LNCaP clone FGC (cell line): Measurements from ENCODE around the gene KPNA1.

Experiments used
- DNase-seq: peaks from one replicate; pipeline ENCODE4 v3.0.0-alpha.2; 2011; ENCODE audit warnings: low read depth
- H3K4me3 ChIP-seq: 2 replicates; pipeline ENCODE4 v1.5.1; 2011; ENCODE audit warnings: mild to moderate bottlenecking, low read depth, low read length, control low read depth
- TF ChIP-seq, protein P1 (sequence below): IDR thresholded peaks from 2 replicates; pipeline ENCODE4 v1.5.1; 2012; ENCODE audit warnings: mild to moderate bottlenecking; ENCODE audit not compliant: control insufficient read depth, insufficient read depth; ENCODE audit errors: extremely low read depth

KPNA1 gene

DNA sequence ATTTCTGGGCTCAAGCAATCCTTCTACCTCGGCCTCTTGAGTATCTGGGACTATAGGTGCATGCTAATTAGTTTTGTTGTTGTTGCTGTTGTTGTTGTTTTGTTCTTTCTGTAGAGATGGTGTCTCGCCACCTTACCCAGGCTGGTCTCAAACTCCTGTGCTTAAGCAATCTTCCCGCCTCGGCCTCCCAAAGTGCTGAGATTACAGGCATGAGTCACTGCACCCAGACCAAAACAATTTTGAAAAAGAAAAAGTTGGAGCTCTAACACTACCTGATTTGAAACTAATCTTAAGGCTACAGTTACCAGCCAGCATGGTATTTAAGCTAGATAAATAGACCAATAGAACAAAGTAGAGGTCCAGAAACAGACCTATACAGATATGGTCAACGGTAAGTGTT, 29.8 kb downstream of the KPNA1 start:
- DNase-seq = no peak
- TF ChIP-seq, protein P1, sequence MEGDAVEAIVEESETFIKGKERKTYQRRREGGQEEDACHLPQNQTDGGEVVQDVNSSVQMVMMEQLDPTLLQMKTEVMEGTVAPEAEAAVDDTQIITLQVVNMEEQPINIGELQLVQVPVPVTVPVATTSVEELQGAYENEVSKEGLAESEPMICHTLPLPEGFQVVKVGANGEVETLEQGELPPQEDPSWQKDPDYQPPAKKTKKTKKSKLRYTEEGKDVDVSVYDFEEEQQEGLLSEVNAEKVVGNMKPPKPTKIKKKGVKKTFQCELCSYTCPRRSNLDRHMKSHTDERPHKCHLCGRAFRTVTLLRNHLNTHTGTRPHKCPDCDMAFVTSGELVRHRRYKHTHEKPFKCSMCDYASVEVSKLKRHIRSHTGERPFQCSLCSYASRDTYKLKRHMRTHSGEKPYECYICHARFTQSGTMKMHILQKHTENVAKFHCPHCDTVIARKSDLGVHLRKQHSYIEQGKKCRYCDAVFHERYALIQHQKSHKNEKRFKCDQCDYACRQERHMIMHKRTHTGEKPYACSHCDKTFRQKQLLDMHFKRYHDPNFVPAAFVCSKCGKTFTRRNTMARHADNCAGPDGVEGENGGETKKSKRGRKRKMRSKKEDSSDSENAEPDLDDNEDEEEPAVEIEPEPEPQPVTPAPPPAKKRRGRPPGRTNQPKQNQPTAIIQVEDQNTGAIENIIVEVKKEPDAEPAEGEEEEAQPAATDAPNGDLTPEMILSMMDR = no peak
- H3K4me3 ChIP-seq = no peak overlapping the region

- TF ChIP-seq, protein P1 = no peak
- DNase-seq = no peak
- no peak overlapping the region for H3K4me3 ChIP-seq
Measured at GRCh38 chr3:122481390-122481789, 33.3 kb downstream of the KPNA1 start.

DNA sequence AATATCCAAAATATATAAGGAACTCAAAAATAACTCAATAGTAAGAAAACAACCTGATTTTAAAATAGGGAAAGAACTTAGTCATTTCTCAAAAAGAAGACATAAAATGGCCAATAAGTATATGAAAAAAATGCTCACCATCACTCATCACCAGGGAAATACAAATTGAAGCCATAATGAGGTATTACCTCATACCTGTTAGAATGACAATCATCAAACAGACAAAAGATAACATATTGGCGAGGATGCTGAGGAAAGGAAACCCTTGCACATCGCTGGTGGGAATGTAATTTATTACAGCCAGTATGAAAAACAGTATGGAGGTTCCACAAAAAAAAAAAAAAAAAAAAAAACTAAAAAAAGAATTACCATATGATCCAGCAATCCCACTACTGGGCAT, 38.2 kb downstream of the KPNA1 start:
- DNase-seq = no peak
- TF ChIP-seq, protein P1 = no peak
- no peak overlapping the region for H3K4me3 ChIP-seq

- TF ChIP-seq, protein P1 = no peak
- no peak for DNase-seq
- no peak overlapping the region for H3K4me3 ChIP-seq
Measured at GRCh38 chr3:122475316-122475715, 39.4 kb downstream of the KPNA1 start.

- H3K4me3 ChIP-seq = no peak overlapping the region
- TF ChIP-seq, protein P1 = no peak
- no peak for DNase-seq
Measured at GRCh38 chr3:122469659-122470058, 45.1 kb downstream of the KPNA1 start.

GRCh38 chr3:122468896-122469533, 45.7 kb downstream of the KPNA1 start:
- TF ChIP-seq, protein P1 = no peak
- no peak overlapping the region for H3K4me3 ChIP-seq
- DNase-seq = no peak

GRCh38 chr3:122466701-122467240, 48.0 kb downstream of the KPNA1 start:
- DNase-seq = no peak
- TF ChIP-seq, protein P1 = no peak
- H3K4me3 ChIP-seq = no peak overlapping the region
